DOHH2 (cell line): ENCODE data around the gene MT1X.

Experiments
- H3F3A ChIP-seq: fragments of 200-600 bp; sonication (generic), shearing (Covaris generic); 2 replicates; pipeline ENCODE4 v1.6.0; 2016; ENCODE audit warnings: antibody characterized with exemption, mild to moderate bottlenecking; ENCODE audit not compliant: control insufficient read depth, insufficient read depth
- H3K27ac ChIP-seq: fragments of 200-600 bp; sonication (generic); 2 replicates; pipeline ENCODE4 v1.5.1; 2014; ENCODE audit warnings: low read depth, mild to moderate bottlenecking, low read length, moderate library complexity
- H3K27me3 ChIP-seq: fragments of 200-600 bp; sonication (generic); 2 replicates; pipeline ENCODE4 v1.6.1; 2014; ENCODE audit warnings: mild to moderate bottlenecking, low read length, mixed read lengths; ENCODE audit not compliant: control insufficient read depth
- H3K36me3 ChIP-seq: fragments of 200-600 bp; sonication (generic); 2 replicates; pipeline ENCODE4 v1.6.1; 2014; ENCODE audit warnings: mild to moderate bottlenecking, low read length, moderate library complexity, mixed read lengths; ENCODE audit not compliant: control insufficient read depth
- H3K4me1 ChIP-seq: fragments of 200-600 bp; sonication (generic); 2 replicates; pipeline ENCODE4 v1.6.1; 2014; ENCODE audit warnings: mild to moderate bottlenecking, low read length, mixed read lengths; ENCODE audit not compliant: control insufficient read depth
- H3K4me2 ChIP-seq: fragments of 200-600 bp; sonication (generic); 2 replicates; pipeline ENCODE4 v1.6.0; 2014; ENCODE audit warnings: mild to moderate bottlenecking, low read length, moderate library complexity
- H3K4me3 ChIP-seq: fragments of 200-600 bp; sonication (generic); 2 replicates; pipeline ENCODE4 v1.5.1; 2014; ENCODE audit warnings: mild to moderate bottlenecking, low read length, mixed read lengths
- H3K79me2 ChIP-seq: fragments of 200-600 bp; sonication (generic); 2 replicates; pipeline ENCODE4 v1.6.1; 2014; ENCODE audit warnings: mild to moderate bottlenecking, low read length, mixed read lengths; ENCODE audit not compliant: control insufficient read depth
- H3K9me2 ChIP-seq: fragments of 200-600 bp; sonication (generic); replicated peaks from 2 replicates; pipeline ENCODE4 v1.6.1; 2014; ENCODE audit warnings: mild to moderate bottlenecking, low read length, mixed read lengths; ENCODE audit not compliant: control insufficient read depth
- H3K9me3 ChIP-seq: fragments of 200-600 bp; sonication (generic); 2 replicates; pipeline ENCODE4 v1.6.1; 2014; ENCODE audit warnings: antibody characterized with exemption, low read length, mixed read lengths; ENCODE audit not compliant: control insufficient read depth, insufficient read depth
- H4K20me1 ChIP-seq: fragments of 200-600 bp; sonication (generic); 2 replicates; pipeline ENCODE4 v1.6.0; 2014; ENCODE audit warnings: low read depth, mild to moderate bottlenecking, antibody characterized with exemption, low read length, moderate library complexity; ENCODE audit not compliant: control insufficient read depth, insufficient read depth
- EZH2phosphoT487 ChIP-seq: fragments of 200-600 bp; sonication (generic); IDR thresholded peaks from 2 replicates; pipeline ENCODE4 v1.6.1; 2017; ENCODE audit warnings: borderline replicate concordance, mild to moderate bottlenecking, antibody characterized with exemption, low read length, moderate library complexity, mixed read lengths
- TF ChIP-seq, protein P1 (sequence below): fragments of 200-600 bp; sonication (generic); IDR thresholded peaks from one replicate; pipeline ENCODE4 v1.5.1; 2014; ENCODE audit warnings: antibody characterized with exemption, mild to moderate bottlenecking, low read depth, low read length; ENCODE audit not compliant: poor library complexity, severe bottlenecking

The MT1X gene

DNA sequence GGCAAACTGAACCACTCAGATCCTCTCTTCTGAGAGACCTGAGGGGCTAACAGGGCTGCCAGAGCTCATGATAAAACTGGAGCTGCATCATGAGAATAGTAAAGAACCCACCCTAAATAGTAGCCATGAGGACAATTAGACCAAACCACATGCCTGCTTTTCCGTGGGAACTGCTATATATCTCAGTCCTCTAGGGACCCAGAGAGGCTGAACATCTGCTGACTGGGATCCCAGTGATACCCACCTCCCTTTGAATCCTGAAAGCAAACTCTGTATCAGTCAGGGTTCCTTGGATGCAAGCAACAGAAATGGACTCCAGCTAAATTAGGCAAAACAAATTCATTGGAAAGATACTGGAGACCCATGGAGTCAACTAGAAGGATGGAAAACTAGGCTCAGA lies 6.5 kb downstream of the MT1X start:
- TF ChIP-seq, protein P1, sequence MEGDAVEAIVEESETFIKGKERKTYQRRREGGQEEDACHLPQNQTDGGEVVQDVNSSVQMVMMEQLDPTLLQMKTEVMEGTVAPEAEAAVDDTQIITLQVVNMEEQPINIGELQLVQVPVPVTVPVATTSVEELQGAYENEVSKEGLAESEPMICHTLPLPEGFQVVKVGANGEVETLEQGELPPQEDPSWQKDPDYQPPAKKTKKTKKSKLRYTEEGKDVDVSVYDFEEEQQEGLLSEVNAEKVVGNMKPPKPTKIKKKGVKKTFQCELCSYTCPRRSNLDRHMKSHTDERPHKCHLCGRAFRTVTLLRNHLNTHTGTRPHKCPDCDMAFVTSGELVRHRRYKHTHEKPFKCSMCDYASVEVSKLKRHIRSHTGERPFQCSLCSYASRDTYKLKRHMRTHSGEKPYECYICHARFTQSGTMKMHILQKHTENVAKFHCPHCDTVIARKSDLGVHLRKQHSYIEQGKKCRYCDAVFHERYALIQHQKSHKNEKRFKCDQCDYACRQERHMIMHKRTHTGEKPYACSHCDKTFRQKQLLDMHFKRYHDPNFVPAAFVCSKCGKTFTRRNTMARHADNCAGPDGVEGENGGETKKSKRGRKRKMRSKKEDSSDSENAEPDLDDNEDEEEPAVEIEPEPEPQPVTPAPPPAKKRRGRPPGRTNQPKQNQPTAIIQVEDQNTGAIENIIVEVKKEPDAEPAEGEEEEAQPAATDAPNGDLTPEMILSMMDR = no peak
- TF ChIP-seq EZH2phosphoT487 = no peak
- Histone ChIP-seq H4K20me1 (no peaks in the 10 kb centered on the region), H3K9me2 (no peaks in the 10 kb centered on the region), H3K4me1 (no peaks in the 10 kb centered on the region), H3F3A (no peaks in the 10 kb centered on the region), H3K27me3 (peaks cover 18% of the 10 kb centered on the region; the same call in 1 of the 2 replicates), H3K27ac (no peak overlapping the region), H3K9me3 (no peaks in the 10 kb centered on the region), H3K36me3 (no peaks in the 10 kb centered on the region), H3K79me2 (no peaks in the 10 kb centered on the region), H3K4me3 (no peak overlapping the region), H3K4me2 (no peak overlapping the region)

GRCh38 chr16:56689171-56689570 lies 6.9 kb downstream of the MT1X start:
- Histone ChIP-seq H3K4me2 (no peak overlapping the region), H3K4me1 (no peaks in the 10 kb centered on the region), H3K9me3 (no peaks in the 10 kb centered on the region), H3K9me2 (no peaks in the 10 kb centered on the region), H3K79me2 (no peaks in the 10 kb centered on the region), H3K36me3 (no peaks in the 10 kb centered on the region), H3F3A (no peaks in the 10 kb centered on the region), H3K27me3 (peaks cover 18% of the 10 kb centered on the region; the same call in 1 of the 2 replicates), H3K4me3 (no peak overlapping the region), H3K27ac (no peak overlapping the region), H4K20me1 (no peaks in the 10 kb centered on the region)
- TF ChIP-seq, protein P1 = no peak
- TF ChIP-seq EZH2phosphoT487 = no peak

GRCh38 chr16:56690420-56691122 lies 8.3 kb downstream of the MT1X start:
- no peaks in the 10 kb centered on the region for H3K4me1 ChIP-seq
- H4K20me1 ChIP-seq = no peaks in the 10 kb centered on the region
- H3K9me2 ChIP-seq = no peaks in the 10 kb centered on the region
- H3F3A ChIP-seq = no peaks in the 10 kb centered on the region
- H3K36me3 ChIP-seq = no peaks in the 10 kb centered on the region
- no peaks in the 10 kb centered on the region for H3K79me2 ChIP-seq
- peaks cover 18% of the 10 kb centered on the region; the same call in 1 of the 2 replicates for H3K27me3 ChIP-seq
- H3K4me3 ChIP-seq = no peak overlapping the region
- H3K27ac ChIP-seq = no peak overlapping the region
- no peak overlapping the region for H3K4me2 ChIP-seq
- H3K9me3 ChIP-seq = no peaks in the 10 kb centered on the region
- TF ChIP-seq, protein P1 = no peak
- TF ChIP-seq EZH2phosphoT487 = no peak
